RPMI7951 (cell line): ENCODE results near the gene PRUNE2. TPM values are rescaled to one million over a fixed set of nuclear protein-coding genes. Genes with fewer than 3 reads are reported as not detected.
"Not testable (repeated sequence)": the region's sequence is repeated elsewhere in the genome, so short reads cannot be mapped to it uniquely, and the experiment has no call there.

Experiments
- DNase-seq: peaks from one replicate; pipeline ENCODE4 v3.0.0-alpha.2; 2012; ENCODE audit warnings: low read depth
- total RNA-seq: library from RNA; depleted of rRNA; stranded (reverse); fragments of >200 nt; shearing (Covaris generic); gene quantifications from 2 replicates; pipeline ENCODE4 v1.2.3, GENCODE V29; 2014; rRNA removed

The PRUNE2 gene, protein sequence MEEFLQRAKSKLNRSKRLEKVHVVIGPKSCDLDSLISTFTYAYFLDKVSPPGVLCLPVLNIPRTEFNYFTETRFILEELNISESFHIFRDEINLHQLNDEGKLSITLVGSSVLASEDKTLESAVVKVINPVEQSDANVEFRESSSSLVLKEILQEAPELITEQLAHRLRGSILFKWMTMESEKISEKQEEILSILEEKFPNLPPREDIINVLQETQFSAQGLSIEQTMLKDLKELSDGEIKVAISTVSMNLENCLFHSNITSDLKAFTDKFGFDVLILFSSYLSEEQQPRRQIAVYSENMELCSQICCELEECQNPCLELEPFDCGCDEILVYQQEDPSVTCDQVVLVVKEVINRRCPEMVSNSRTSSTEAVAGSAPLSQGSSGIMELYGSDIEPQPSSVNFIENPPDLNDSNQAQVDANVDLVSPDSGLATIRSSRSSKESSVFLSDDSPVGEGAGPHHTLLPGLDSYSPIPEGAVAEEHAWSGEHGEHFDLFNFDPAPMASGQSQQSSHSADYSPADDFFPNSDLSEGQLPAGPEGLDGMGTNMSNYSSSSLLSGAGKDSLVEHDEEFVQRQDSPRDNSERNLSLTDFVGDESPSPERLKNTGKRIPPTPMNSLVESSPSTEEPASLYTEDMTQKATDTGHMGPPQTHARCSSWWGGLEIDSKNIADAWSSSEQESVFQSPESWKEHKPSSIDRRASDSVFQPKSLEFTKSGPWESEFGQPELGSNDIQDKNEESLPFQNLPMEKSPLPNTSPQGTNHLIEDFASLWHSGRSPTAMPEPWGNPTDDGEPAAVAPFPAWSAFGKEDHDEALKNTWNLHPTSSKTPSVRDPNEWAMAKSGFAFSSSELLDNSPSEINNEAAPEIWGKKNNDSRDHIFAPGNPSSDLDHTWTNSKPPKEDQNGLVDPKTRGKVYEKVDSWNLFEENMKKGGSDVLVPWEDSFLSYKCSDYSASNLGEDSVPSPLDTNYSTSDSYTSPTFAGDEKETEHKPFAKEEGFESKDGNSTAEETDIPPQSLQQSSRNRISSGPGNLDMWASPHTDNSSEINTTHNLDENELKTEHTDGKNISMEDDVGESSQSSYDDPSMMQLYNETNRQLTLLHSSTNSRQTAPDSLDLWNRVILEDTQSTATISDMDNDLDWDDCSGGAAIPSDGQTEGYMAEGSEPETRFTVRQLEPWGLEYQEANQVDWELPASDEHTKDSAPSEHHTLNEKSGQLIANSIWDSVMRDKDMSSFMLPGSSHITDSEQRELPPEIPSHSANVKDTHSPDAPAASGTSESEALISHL (N-terminal part only)
- 0.10 and 0.12 TPM in 2 replicates for total RNA-seq

DNA sequence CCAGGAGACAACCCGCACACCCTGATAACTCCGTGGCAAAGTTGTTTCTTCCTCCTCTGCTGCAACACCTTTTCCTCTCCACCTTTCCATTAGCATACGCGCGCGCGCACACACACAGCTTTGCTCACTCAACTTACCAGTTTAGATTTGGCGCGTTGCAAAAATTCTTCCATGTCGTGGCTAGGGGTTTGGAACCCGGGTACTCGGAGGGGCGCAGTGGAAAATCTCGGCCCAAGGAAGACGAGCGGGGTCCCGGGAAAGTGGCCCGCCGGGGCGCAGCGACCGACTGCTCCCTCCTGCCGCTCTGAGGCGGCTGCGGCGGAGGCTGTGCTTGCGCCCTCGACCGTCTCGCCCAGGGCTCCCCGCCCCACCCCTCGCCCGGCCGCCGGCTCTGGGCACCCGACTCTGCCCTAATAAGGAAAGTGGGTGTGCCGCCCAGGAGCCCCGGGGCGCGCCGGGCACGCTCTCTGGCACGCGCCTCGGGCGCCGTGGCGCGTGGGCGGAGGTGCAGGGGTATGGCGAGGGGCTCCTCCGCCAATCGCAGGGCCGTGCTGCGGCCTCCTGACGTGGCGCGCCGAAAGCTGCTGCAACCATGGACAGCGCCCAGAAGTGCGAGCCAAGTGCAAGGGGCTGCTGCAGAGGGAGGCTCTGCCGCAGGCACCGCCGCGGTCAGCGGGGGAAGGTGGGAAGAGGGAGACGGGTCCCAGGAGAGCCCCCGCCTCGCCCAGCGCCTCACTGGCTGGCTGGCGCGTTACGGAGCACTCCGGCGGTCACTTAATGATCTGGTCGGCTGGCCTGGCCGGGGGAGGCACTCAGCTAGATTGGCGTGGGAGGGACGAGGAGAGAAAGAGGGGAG lies at the start of gene PRUNE2:
TSS of gene PRUNE2 (minus strand) at position 324 of the 856 bp plus-strand sequence. CDS start at position 173, 151 bp downstream.
- DNase-seq = peak; percentile 49

DNA sequence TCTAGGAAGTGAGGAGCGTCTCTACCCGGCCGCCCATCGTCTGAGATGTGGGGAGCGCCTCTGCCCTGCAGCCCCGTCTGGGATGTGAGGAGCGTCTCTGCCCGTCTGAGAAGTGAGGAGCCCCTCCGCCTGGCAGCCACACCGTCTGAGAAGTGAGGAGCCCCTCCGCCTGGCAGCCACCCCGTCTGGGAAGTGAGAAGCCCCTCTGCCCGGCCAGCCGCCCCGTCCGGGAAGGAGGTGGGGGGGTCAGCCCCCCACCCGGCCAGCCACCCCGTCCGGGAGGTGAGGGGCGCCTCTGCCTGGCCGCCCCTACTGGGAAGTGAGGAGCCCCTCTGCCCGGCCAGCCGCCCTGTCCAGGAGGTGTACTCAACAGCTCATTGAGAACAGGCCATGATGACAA lies 49.5 kb upstream of the PRUNE2 start:
- DNase-seq = not testable (repeated sequence)

- no peak for DNase-seq
Measured at GRCh38 chr9:76949865-76950264, 44.0 kb upstream of the PRUNE2 start.

DNA sequence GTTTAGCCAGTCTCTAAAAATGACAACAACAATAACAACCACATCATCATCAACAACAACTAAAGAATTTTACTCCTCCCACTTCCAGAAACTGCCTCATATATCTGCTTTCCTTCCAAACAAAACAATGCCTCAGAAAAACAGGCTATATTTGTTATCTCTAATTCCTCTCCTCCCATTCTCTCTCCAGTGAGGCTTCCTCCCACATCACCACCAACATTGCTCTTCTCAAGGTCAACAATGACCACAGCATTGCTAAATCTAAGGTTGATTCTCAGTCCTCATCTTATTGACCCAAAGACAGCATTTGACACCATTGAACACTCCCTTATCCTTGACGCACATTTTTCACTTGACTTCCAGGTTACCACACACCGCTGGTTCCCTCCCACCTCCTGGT lies 38.1 kb upstream of the PRUNE2 start:
- no peak for DNase-seq

- no peak for DNase-seq
Measured at GRCh38 chr9:76943054-76943453, 37.1 kb upstream of the PRUNE2 start.

DNA sequence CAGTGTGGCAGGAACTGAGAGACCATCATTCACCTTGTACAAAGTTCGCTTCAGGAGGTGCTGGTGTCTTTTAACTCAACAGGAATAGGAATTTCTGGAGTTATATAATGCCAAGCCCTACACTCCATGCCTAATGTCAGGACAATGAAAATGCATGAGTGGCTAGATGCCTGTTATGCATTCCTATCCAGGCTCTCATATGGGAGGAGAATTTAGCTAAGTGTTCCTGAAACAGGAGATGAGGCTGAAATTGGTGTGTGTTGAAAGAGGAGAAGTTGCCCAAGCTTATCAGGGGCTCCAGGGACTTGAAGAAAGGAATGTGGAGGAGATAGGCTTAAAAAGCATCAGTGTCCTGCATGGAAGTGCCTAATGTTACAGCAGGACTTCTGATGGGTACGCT lies 26.8 kb upstream of the PRUNE2 start:
- no peak for DNase-seq

- DNase-seq = no peak
Measured at GRCh38 chr9:76932265-76932664, 26.4 kb upstream of the PRUNE2 start.

GRCh38 chr9:76927540-76928240 lies 21.8 kb upstream of the PRUNE2 start:
- no peak for DNase-seq

GRCh38 chr9:76926846-76927245 lies 20.9 kb upstream of the PRUNE2 start:
- DNase-seq = no peak

DNA sequence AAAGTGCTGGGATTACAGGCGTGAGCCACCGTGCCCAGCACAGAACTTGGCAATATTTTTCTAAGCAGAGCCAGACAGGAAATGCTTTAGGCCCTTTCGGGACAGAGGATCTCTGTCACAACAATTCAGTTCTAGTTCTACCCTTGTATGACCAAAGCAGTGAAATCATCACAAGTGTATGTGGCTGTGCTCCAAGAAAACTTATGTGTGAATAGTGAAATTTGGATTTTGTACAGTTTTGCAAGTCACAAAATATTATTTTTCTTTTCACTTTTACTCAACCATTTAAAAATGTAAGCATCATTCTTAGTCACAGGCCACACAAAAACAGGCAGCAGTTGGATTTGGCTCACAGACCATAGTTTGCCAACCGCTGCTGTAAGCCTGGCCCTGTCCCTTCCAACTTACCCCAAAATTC lies 20.4 kb upstream of the PRUNE2 start:
- DNase-seq = peak; percentile 38

GRCh38 chr9:76921165-76921564 lies 15.3 kb upstream of the PRUNE2 start:
- DNase-seq = no peak

GRCh38 chr9:76917299-76917698 lies 11.4 kb upstream of the PRUNE2 start:
- DNase-seq = no peak

DNA sequence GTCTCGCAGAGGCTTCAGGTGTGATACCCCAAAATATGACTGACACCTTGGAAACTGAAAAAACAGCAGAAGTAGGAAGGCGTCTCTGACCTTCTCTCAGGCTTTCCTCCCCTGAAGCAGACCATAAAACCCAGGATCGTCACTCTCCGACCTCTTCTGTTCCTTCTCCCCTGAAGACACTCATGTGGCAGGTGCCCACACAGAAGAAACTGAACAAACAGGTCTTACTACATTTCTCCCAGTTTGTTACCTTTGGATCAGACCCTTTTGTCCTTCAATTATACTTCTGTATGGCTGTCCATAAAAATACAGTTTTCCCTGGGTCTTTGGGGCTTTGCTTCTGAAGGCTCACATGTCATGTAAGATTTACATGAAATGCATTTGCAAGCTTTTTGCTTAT lies 10.3 kb upstream of the PRUNE2 start:
- no peak for DNase-seq

- DNase-seq = no peak
Measured at GRCh38 chr9:76913467-76913866, 7.6 kb upstream of the PRUNE2 start.

- DNase-seq = peak; percentile 39
Measured at GRCh38 chr9:76912636-76913275, 6.8 kb upstream of the PRUNE2 start.

- DNase-seq = no peak
Measured at GRCh38 chr9:76911971-76912370, 6.1 kb upstream of the PRUNE2 start.

- DNase-seq = no peak
Measured at GRCh38 chr9:76910861-76911260, 4.9 kb upstream of the PRUNE2 start.

DNA sequence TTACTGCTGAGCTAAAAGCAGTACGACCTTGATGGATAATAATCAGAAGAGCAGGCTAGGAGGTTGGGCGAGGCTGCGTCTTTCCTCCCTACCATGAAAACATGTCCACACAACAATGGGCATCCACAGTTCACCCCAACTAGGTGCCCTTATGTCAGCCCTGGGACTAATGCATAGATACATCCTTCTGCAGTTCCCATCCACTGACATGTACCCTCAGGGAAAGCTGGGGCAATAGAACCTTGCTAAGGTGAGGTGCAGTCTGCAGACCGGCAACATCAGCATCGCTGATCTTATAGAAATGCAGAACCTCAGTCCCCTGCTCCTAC lies 697 bp upstream of the PRUNE2 start:
- no peak for DNase-seq

DNA sequence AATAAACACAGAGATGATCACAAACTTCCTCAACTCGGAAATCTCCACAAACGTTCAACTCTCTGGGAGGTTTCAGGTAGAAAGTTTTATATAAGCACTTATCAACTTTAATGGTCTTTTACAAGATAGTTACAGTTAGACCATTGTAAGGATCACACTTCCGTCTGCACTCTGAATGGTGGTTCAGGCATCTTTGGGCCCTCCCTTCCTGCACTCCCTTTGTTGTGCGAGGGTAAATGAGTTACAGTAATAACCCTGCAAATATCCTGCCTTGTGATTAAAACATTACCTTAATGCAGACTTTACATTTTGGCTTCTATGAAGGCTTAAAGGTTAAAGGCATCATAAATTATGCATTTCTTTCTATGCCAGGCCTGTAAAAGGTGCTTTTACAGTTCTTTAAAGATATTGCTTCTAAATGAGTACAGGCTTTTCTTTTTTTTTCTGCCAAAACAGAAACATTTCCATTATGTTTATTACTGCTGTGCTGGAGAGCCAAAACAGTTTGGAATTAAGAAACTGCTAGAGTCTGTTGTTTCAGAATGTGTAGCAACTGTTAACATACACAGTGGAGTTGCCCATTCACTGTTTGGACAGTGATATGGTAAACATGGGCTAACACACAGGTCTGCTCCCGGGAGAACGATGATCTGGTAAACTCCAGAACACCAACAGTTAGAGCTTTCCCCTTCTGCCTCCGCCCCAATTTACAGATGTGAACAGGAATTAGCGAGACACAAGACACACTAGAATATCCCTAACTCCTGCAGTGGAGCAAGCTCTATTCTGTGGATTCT lies 1.1 kb downstream of the PRUNE2 start:
- no peak for DNase-seq
